Measurements from ENCODE around the gene PHACTR1. TPM values are rescaled to one million over a fixed set of nuclear protein-coding genes. Genes with fewer than 3 reads are reported as not detected.

The PHACTR1 gene
- total and polyA plus RNA-seq, 9 of the 15 experiments (the other 6 are each of a cell fraction or from before 2014, with no cell fraction given), result 11.5 to 32.6 (median 22.0) TPM

- Histone ChIP-seq H4K20me1 (replicated peaks; ENCODE audit: control insufficient read depth, insufficient read depth, low read length) (no peaks in the 10 kb centered on the region), H3K4me2 (ENCODE audit: insufficient read depth, low read length) (no peak overlapping the region), H3K4me1 (replicated peaks in 1 of 2; ENCODE audit: control insufficient read depth in 2 of 2, insufficient read depth in 2 of 2, low read length in 2 of 2) (peaks cover 7 to 20% of the 10 kb centered on the region in 2 experiments; a peak in 4 of 5 replicates), H2AFZ (ENCODE audit: low read depth, low read length) (no peak overlapping the region), H3K4me3 (no peak overlapping the region), H3K9me1 (ENCODE audit: control insufficient read depth, insufficient read depth, low read length) (no peaks in the 10 kb centered on the region), H3K36me3 (ENCODE audit: control insufficient read depth, insufficient read depth, low read length) (peaks cover 48% of the 10 kb centered on the region), H3K27ac (ENCODE audit: extremely low read depth, low read depth, low read length) (no peak overlapping the region), H3K79me2 (ENCODE audit: control insufficient read depth, insufficient read depth, low read length) (no peaks in the 10 kb centered on the region), H3K9me3 (replicated peaks; ENCODE audit: control insufficient read depth, insufficient read depth, low read depth, low read length) (no peaks in the 10 kb centered on the region), H3K27me3 (ENCODE audit: control insufficient read depth in 2 of 2, insufficient read depth in 2 of 2, low read length in 2 of 2) (no peaks in the 10 kb centered on the region), H3K9ac (ENCODE audit: insufficient read depth in 1 of 2, low read depth in 2 of 2, low read length in 2 of 2) (peak overlapping the region in 1 of 2 experiments; percentile 27; a peak in 1 of 4 replicates)
- intact Hi-C loops (cut with micrococcal nuclease) (no loop called here), in situ Hi-C loops (cut with MboI) (no loop called here)
- no peak for ATAC-seq
- 72% methylated on average over 9 of the region's 9 CpGs for WGBS (ENCODE audit: insufficient coverage, low coverage, missing lambda C conversion rate)
- CTCF ChIA-PET (ENCODE audit: low intra/inter-chr PET ratio), result no interaction called here
- no TSS peak for BruUV-seq (replicated peaks)
- FAIRE-seq, result no peak
- POLR2A ChIA-PET, result interaction anchor here (0.6 to 2.3 kb wide), 4 partner anchors 11 to 316 kb away, joined by 3 to 6 read pairs (median 3); no protein-coding TSS in a partner anchor
- no peak for DNase-seq (ENCODE audit: extremely low read depth in 1 of 4, low spot score in 3 of 4)
- TF ChIP-seq HLTF (IDR thresholded peaks at IDR 0.05) (no peak), ILK (tag; IDR thresholded peaks at IDR 0.05; ENCODE audit: borderline replicate concordance, low read depth) (no peak), ZNF583 (CRISPR knock-in tag; IDR thresholded peaks at IDR 0.05) (no peak), STAG1 (CRISPR knock-in tag; IDR thresholded peaks at IDR 0.05; ENCODE audit: borderline replicate concordance) (no peak), ZKSCAN1 (IDR thresholded peaks at IDR 0.05; ENCODE audit: low read depth, low read length) (no peak), NR4A1 (CRISPR knock-in tag; IDR thresholded peaks at IDR 0.05) (no peak), NR4A1 (tag; IDR thresholded peaks at IDR 0.05) (no peak), SMARCE1 (IDR thresholded peaks at IDR 0.05) (no peak), ARNT (IDR thresholded peaks at IDR 0.05) (no peak), SMARCC2 (IDR thresholded peaks at IDR 0.05; ENCODE audit: low read depth) (no peak), CBFB (CRISPR knock-in tag; IDR thresholded peaks at IDR 0.05) (no peak), ZNF79 (CRISPR knock-in tag; IDR thresholded peaks at IDR 0.05; ENCODE audit: low read depth) (no peak), CREB3 (tag; conservative IDR thresholded peaks at IDR 0.05; ENCODE audit: low read depth) (no peak), HMG20A (CRISPR knock-in tag; conservative IDR thresholded peaks at IDR 0.05) (no peak)
Measured at GRCh38 chr6:13300643-13301590, 584.4 kb downstream of the PHACTR1 start.
